Osteoblast (primary cell): ENCODE results near the gene NRCAM. TPM values are rescaled to one million over a fixed set of nuclear protein-coding genes. Genes with fewer than 3 reads are reported as not detected.
"Not testable (repeated sequence)": the region's sequence is repeated elsewhere in the genome, so short reads cannot be mapped to it uniquely, and the experiment has no call there.

Experiments
- DNase-seq: peaks from one replicate; pipeline ENCODE4 v3.0.0; 2011; ENCODE audit warnings: low spot score, mixed read lengths; ENCODE audit not compliant: insufficient read length; ENCODE audit errors: missing footprints
- H2AFZ ChIP-seq: 2 replicates; pipeline ENCODE4 v1.6.0; 2011; ENCODE audit warnings: mild to moderate bottlenecking, low read length
- H3K27ac ChIP-seq: 2 replicates; pipeline ENCODE4 v1.5.1; 2011; ENCODE audit warnings: mild to moderate bottlenecking, low read depth, low read length, moderate library complexity
- H3K27me3 ChIP-seq: 2 replicates; pipeline ENCODE4 v1.6.0; 2012; ENCODE audit warnings: mild to moderate bottlenecking, control low read depth, inconsistent platforms, low read length, moderate library complexity; ENCODE audit not compliant: insufficient read depth
- H3K36me3 ChIP-seq: 2 replicates; pipeline ENCODE4 v1.5.1; 2011; ENCODE audit warnings: mild to moderate bottlenecking, low read length, control low read depth, moderate library complexity; ENCODE audit not compliant: insufficient read depth
- H3K4me1 ChIP-seq: 2 replicates; pipeline ENCODE4 v1.5.1; 2011; ENCODE audit warnings: mild to moderate bottlenecking, low read length, control low read depth, moderate library complexity; ENCODE audit not compliant: insufficient read depth
- H3K4me2 ChIP-seq: 2 replicates; pipeline ENCODE4 v1.6.0; 2011; ENCODE audit warnings: mild to moderate bottlenecking, low read length; ENCODE audit not compliant: insufficient read depth
- H3K4me3 ChIP-seq: fragments of 200-600 bp; sonication (generic); 3 replicates; pipeline ENCODE4 v1.5.1; 2012; ENCODE audit warnings: mild to moderate bottlenecking, low read length, inconsistent platforms; ENCODE audit not compliant: insufficient read depth
- H3K79me2 ChIP-seq: 2 replicates; pipeline ENCODE4 v1.6.0; 2012; ENCODE audit warnings: mild to moderate bottlenecking, low read length, control low read depth, inconsistent platforms; ENCODE audit not compliant: insufficient read depth
- H3K9me3 ChIP-seq: 2 replicates; pipeline ENCODE4 v1.5.1; 2011; ENCODE audit warnings: low read depth, low read length, control low read depth
- H4K20me1 ChIP-seq: 2 replicates; pipeline ENCODE4 v1.6.0; 2012; ENCODE audit warnings: mild to moderate bottlenecking, low read length, control low read depth; ENCODE audit not compliant: insufficient read depth
- total RNA-seq: library from RNA; depleted of rRNA; stranded (reverse); fragments of >200 nt; gene quantifications from 2 replicates; pipeline ENCODE4 v1.2.3, GENCODE V29; 2012
- TF ChIP-seq, protein P1 (sequence below): IDR thresholded peaks from 2 replicates; pipeline ENCODE4 v1.5.1; 2011; ENCODE audit warnings: mild to moderate bottlenecking, low read depth, low read length, moderate library complexity; ENCODE audit errors: extremely low read depth

Gene NRCAM
- total RNA-seq, 1 donor: 2.2 TPM

DNA sequence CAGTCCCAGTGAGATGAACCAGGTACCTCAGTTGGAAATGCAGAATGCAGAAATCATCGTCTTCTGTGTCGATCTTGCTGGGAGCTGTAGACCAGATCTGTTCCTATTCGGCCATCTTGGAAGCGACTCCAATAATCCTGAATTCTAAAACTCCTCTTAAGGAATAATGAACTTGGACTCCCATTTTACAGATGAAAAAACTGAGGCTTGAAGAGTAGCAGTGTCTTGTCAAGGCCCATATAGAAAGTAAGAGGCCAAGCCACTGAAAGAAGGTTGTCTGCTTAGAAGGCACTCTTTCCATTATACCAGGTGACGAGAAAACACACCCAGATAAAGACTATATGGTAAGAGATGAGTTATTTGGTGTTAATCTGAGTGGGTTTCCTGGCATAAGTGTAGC lies 177.5 kb downstream of the NRCAM start:
- Histone ChIP-seq H3K79me2 (no peaks in the 10 kb centered on the region), H2AFZ (no peak overlapping the region), H3K9me3 (no peaks in the 10 kb centered on the region), H3K36me3 (no peaks in the 10 kb centered on the region), H3K4me1 (no peaks in the 10 kb centered on the region), H4K20me1 (no peaks in the 10 kb centered on the region), H3K27ac (no peak overlapping the region), H3K4me2 (no peak overlapping the region), H3K4me3 (no peak overlapping the region), H3K27me3 (no peaks in the 10 kb centered on the region)
- DNase-seq: no peak
- TF ChIP-seq, protein P1, sequence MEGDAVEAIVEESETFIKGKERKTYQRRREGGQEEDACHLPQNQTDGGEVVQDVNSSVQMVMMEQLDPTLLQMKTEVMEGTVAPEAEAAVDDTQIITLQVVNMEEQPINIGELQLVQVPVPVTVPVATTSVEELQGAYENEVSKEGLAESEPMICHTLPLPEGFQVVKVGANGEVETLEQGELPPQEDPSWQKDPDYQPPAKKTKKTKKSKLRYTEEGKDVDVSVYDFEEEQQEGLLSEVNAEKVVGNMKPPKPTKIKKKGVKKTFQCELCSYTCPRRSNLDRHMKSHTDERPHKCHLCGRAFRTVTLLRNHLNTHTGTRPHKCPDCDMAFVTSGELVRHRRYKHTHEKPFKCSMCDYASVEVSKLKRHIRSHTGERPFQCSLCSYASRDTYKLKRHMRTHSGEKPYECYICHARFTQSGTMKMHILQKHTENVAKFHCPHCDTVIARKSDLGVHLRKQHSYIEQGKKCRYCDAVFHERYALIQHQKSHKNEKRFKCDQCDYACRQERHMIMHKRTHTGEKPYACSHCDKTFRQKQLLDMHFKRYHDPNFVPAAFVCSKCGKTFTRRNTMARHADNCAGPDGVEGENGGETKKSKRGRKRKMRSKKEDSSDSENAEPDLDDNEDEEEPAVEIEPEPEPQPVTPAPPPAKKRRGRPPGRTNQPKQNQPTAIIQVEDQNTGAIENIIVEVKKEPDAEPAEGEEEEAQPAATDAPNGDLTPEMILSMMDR: no peak

DNA sequence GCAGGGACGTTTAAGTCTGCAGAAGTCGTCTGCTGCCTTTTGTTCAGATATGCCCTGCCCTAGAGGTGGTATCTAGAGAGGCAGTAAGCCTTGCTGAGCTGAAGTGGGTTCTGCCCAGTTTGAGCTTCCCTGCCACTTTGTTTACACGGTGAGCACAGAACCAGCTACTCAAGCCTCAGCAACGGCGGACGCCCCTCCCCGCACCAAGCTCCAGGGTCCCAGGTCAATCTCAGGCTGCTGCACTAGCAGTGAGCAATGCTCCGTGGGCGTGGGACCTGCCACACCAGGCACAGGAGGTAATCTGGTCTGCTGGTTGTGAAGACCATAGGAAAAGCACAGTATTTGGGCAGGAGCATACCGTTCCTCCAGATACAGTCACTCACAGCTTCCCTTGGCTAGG lies 178.0 kb downstream of the NRCAM start:
- Histone ChIP-seq H3K4me1 (no peaks in the 10 kb centered on the region), H3K9me3 (no peaks in the 10 kb centered on the region), H3K36me3 (no peaks in the 10 kb centered on the region), H3K27ac (no peak overlapping the region), H4K20me1 (no peaks in the 10 kb centered on the region), H3K4me3 (no peak overlapping the region), H3K4me2 (no peak overlapping the region), H3K27me3 (no peaks in the 10 kb centered on the region), H2AFZ (no peak overlapping the region), H3K79me2 (no peaks in the 10 kb centered on the region)
- DNase-seq: no peak
- TF ChIP-seq, protein P1: no peak

DNA sequence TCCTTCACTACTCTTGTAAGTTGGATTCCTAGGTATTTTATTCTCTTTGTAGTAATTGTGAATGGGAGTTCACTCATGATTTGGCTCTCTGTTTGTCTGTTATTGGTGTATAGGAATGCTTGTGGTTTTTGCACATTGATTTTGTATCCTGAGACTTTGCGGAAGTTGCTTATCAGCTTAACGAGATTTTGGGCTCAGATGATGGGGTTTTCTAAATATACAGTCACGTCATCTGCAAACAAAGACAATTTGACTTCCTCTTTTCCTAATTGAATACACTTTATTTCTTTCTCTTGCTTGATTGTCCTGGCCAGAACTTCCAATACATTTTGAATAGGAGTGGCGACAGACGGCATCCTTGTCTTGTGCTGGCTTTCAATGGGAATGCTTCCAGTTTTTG lies 181.8 kb downstream of the NRCAM start:
- not testable (repeated sequence) for H3K9me3 ChIP-seq, H3K4me3 ChIP-seq, H3K79me2 ChIP-seq, H3K36me3 ChIP-seq, H3K4me2 ChIP-seq, DNase-seq, H2AFZ ChIP-seq, H3K4me1 ChIP-seq, H3K27ac ChIP-seq, H3K27me3 ChIP-seq, H4K20me1 ChIP-seq

DNA sequence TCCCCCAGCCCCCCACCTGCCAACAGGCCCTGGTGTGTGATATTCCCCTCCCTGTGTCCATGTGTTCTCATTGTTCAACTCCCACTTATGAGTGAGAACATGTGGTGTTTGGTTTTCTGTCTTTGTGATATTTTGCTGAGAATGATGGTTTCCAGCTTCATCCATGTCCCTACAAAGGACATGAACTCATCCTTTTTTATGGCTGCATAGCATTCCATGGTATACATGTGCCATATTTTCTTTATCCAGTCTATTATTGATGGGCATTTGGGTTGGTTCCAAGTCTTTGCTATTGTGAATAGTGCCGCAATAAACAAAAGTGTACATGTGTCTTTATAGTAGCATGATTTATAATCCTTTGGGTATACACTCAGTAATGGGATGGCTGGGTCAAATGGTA lies 183.3 kb downstream of the NRCAM start:
- H3K4me1 ChIP-seq, H3K4me2 ChIP-seq, H2AFZ ChIP-seq, H3K27me3 ChIP-seq, H3K27ac ChIP-seq, H3K79me2 ChIP-seq, H3K9me3 ChIP-seq, H3K4me3 ChIP-seq, DNase-seq, H3K36me3 ChIP-seq, H4K20me1 ChIP-seq: not testable (repeated sequence)

DNA sequence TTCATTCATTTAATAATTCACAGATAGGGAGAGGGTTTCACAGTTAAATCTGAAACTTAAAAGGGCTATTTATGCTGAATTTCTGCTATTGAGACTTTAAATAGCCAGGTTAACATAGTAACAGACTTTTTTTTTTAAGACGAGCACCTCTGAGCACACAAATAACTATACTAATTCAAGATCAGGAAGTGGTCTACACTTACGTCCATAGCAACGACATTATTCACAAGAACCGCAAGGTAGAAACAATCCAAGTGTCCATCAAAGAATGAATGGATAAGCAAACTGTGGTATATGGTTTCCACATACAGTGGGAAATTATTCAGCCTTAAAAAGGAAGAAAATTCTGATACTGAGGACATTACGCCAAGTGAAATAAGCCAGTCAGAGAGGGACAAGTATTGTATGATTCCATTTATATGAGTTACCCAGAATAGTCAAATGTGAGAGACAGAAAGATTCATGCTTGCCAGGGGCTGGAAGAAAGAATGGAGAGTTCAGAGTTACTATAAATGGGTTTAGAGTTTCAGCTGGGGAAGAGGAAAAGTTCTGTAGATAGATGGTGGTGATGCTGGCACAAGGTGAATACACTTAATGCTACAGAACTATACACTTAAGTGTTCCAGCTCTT lies 185.7 kb downstream of the NRCAM start:
- DNase-seq: no peak
- Histone ChIP-seq H3K27ac (no peak overlapping the region), H3K9me3 (no peaks in the 10 kb centered on the region), H3K4me2 (no peak overlapping the region), H3K79me2 (no peaks in the 10 kb centered on the region), H3K4me3 (no peak overlapping the region), H3K27me3 (no peaks in the 10 kb centered on the region), H2AFZ (no peak overlapping the region), H3K4me1 (peaks cover 4% of the 10 kb centered on the region), H4K20me1 (no peaks in the 10 kb centered on the region), H3K36me3 (no peaks in the 10 kb centered on the region)
- TF ChIP-seq, protein P1: no peak
